Activated CD4-positive, alpha-beta T cell treated with anti-CD3 and anti-CD28 coated beads, Interleukin-10, Interleukin-2, amounts not matched to agents 100 ng/mL and 50 ng/mL, durations not matched to agents 16 hours and 8 hours (primary cell): ENCODE data around the gene FAM156B.
"Not testable (repeated sequence)": the region's sequence is repeated elsewhere in the genome, so short reads cannot be mapped to it uniquely, and the experiment has no call there.

Experiments used
- DNase-seq: peaks from one replicate; pipeline ENCODE4 v3.0.0-alpha.2; 2020

FAM156B gene

GRCh38 chrX:52896855-52897709, at the start of gene FAM156B:
TSS of gene FAM156B (plus strand) at chrX:52897330. CDS start at chrX:52907226, 9,896 bp downstream.
- not testable (repeated sequence) for DNase-seq

- no peak for DNase-seq
Measured at GRCh38 chrX:52852110-52852860, 44.8 kb upstream of the FAM156B start.

GRCh38 chrX:52856991-52857525, 40.1 kb upstream of the FAM156B start:
- DNase-seq = not testable (repeated sequence)

- DNase-seq = no peak
Measured at GRCh38 chrX:52865343-52865998, 31.7 kb upstream of the FAM156B start.

GRCh38 chrX:52867610-52868348, 29.4 kb upstream of the FAM156B start, which contains the start of gene XAGE3:
TSS of gene XAGE3 (minus strand) at chrX:52868083. CDS start at chrX:52867133, 950 bp downstream.
- DNase-seq = no peak

GRCh38 chrX:52870046-52870445, 27.1 kb upstream of the FAM156B start:
- DNase-seq = no peak

GRCh38 chrX:52873825-52874224, 23.3 kb upstream of the FAM156B start:
- DNase-seq = not testable (repeated sequence)

GRCh38 chrX:52874661-52875060, 22.5 kb upstream of the FAM156B start:
- peak; percentile 36 for DNase-seq

GRCh38 chrX:52875436-52875835, 21.7 kb upstream of the FAM156B start:
- DNase-seq = not testable (repeated sequence)

GRCh38 chrX:52876386-52876785, 20.7 kb upstream of the FAM156B start:
- not testable (repeated sequence) for DNase-seq

GRCh38 chrX:52887459-52887858, 9.7 kb upstream of the FAM156B start:
- not testable (repeated sequence) for DNase-seq

- not testable (repeated sequence) for DNase-seq
Measured at GRCh38 chrX:52888090-52888489, 9.0 kb upstream of the FAM156B start.

- not testable (repeated sequence) for DNase-seq
Measured at GRCh38 chrX:52896438-52896837, 692 bp upstream of the FAM156B start.

GRCh38 chrX:52905531-52905930, 8.4 kb downstream of the FAM156B start:
- not testable (repeated sequence) for DNase-seq

GRCh38 chrX:52906072-52906471, 8.9 kb downstream of the FAM156B start:
- not testable (repeated sequence) for DNase-seq

GRCh38 chrX:52907137-52907536, 10.0 kb downstream of the FAM156B start:
- not testable (repeated sequence) for DNase-seq

- DNase-seq = not testable (repeated sequence)
Measured at GRCh38 chrX:52907900-52908299, 10.8 kb downstream of the FAM156B start.

GRCh38 chrX:52909313-52909969, 12.3 kb downstream of the FAM156B start:
- DNase-seq = not testable (repeated sequence)

GRCh38 chrX:52913681-52914080, 16.6 kb downstream of the FAM156B start:
- not testable (repeated sequence) for DNase-seq

GRCh38 chrX:52914704-52915103, 17.6 kb downstream of the FAM156B start:
- DNase-seq = not testable (repeated sequence)

- DNase-seq = no peak
Measured at GRCh38 chrX:52923781-52924241, 26.7 kb downstream of the FAM156B start.
